HepG2 (cell line): ENCODE measurements around the gene TGFBR1. TPM values are rescaled to one million over a fixed set of nuclear protein-coding genes. Genes with fewer than 3 reads are reported as not detected.

Experiments
- ATAC-seq: fragments of 200-7000 bp; cut with Tn5 transposase; 3 replicates; pipeline ENCODE4 v1.9.1; 2020; ENCODE audit warnings: mild to moderate bottlenecking, moderate library complexity
- BruUV-seq: library from RNA; stranded (reverse); fragments of 400-500 nt; replicated peaks from 2 replicates; lab custom pipeline; 2021; lab: Mats Ljungman, UMichigan
- CTCF ChIA-PET: fragments of 300-600 bp; formaldehyde crosslinking; extraction: SDS; loops from one replicate; lab custom pipeline; 2021; ENCODE audit warnings: low total read pairs, inconsistent platforms, low intra/inter-chr PET ratio; lab: Yijun Ruan, JAX
- POLR2A ChIA-PET: fragments of 350-600 bp; sonication (Branson Sonifier 250); formaldehyde crosslinking; loops from one replicate; lab custom pipeline; 2020; ENCODE audit warnings: antibody characterized with exemption, inconsistent platforms; lab: Yijun Ruan, JAX
- DNase-seq: peaks from one replicate; pipeline ENCODE4 v3.0.0-alpha.2; 2015; ENCODE audit warnings: low spot score
- FAIRE-seq: peaks from 3 replicates; lab custom pipeline; 2011; peaks lifted over from hg19 to GRCh38; lab: Jason Lieb, UNC
- H2AFZ ChIP-seq: one replicate; pipeline ENCODE4 v1.6.1; 2011; ENCODE audit warnings: low read length, inconsistent platforms
- H3K27ac ChIP-seq: fragments of 300-600 bp; 3 replicates; pipeline ENCODE4 v1.8.0; 2011; ENCODE audit warnings: mixed run types, mild to moderate bottlenecking, mixed read lengths, low read length, inconsistent platforms; ENCODE audit not compliant: insufficient read depth; ENCODE audit errors: extremely low read length
- H3K27me3 ChIP-seq, 2 experiments: fragments of 200-600 bp in 1 of 2; 2 replicates in 1 of 2; 3 replicates in 1 of 2; pipeline versions ENCODE4 v1.6.0 to v1.8.0; 2011; ENCODE audit warnings: low read length in 2 of 2, mild to moderate bottlenecking in 2 of 2, moderate library complexity in 2 of 2, inconsistent platforms in 1 of 2; ENCODE audit not compliant: insufficient read depth in 2 of 2, control insufficient read depth in 1 of 2
- H3K36me3 ChIP-seq, 2 experiments: fragments of 200-600 bp in 1 of 2; replicated peaks in 1 of 2; 2 replicates in 1 of 2; 3 replicates in 1 of 2; pipeline versions ENCODE4 v1.5.1 to v1.8.0; 2011; ENCODE audit warnings: low read length in 2 of 2, inconsistent platforms in 1 of 2; ENCODE audit not compliant: insufficient read depth in 2 of 2, control insufficient read depth in 1 of 2
- H3K4me1 ChIP-seq: 2 replicates; pipeline ENCODE4 v1.5.1; 2012; ENCODE audit warnings: low read length, inconsistent platforms; ENCODE audit not compliant: insufficient read depth
- H3K4me2 ChIP-seq: 2 replicates; pipeline ENCODE4 v1.6.0; 2011; ENCODE audit warnings: low read depth, low read length, inconsistent platforms
- H3K4me3 ChIP-seq, 3 experiments: fragments of 200-600 bp in 1 of 3; sonication (generic), shearing (Covaris generic) in 1 of 3; replicated peaks in 1 of 3; 2 replicates each; pipeline ENCODE4 v1.5.1; 2011 to 2016; ENCODE audit warnings: low read length in 3 of 3, inconsistent platforms in 2 of 3, low read depth in 2 of 3, mild to moderate bottlenecking in 2 of 3, control low read depth in 1 of 3, mixed read lengths in 1 of 3; ENCODE audit not compliant: insufficient read depth in 1 of 3
- H3K79me2 ChIP-seq: one replicate; pipeline ENCODE4 v1.6.1; 2011; ENCODE audit warnings: low read length, inconsistent platforms; ENCODE audit not compliant: insufficient read depth
- H3K9ac ChIP-seq: 2 replicates; pipeline ENCODE4 v1.6.0; 2011; ENCODE audit warnings: mild to moderate bottlenecking, low read depth, low read length, inconsistent platforms; ENCODE audit not compliant: insufficient read depth
- H3K9me3 ChIP-seq: 2 replicates; pipeline ENCODE4 v1.5.1; 2012; ENCODE audit warnings: mild to moderate bottlenecking, low read length
- H4K20me1 ChIP-seq: 2 replicates; pipeline ENCODE4 v1.6.0; 2011; ENCODE audit warnings: inconsistent platforms, mild to moderate bottlenecking, low read length, moderate library complexity; ENCODE audit not compliant: insufficient read depth
- ARHGAP35 ChIP-seq: sonication (generic); formaldehyde crosslinking; IDR thresholded peaks from 2 replicates; pipeline ENCODE4 v1.9.0; 2022; ENCODE audit warnings: mild to moderate bottlenecking, inconsistent platforms, moderate library complexity, missing genetic modification reagents, borderline replicate concordance
- BORCS8-MEF2B ChIP-seq: sonication (generic); formaldehyde crosslinking; IDR thresholded peaks from 2 replicates; pipeline ENCODE4 v1.8.0; 2022; ENCODE audit warnings: mild to moderate bottlenecking, missing genetic modification reagents
- CREM ChIP-seq, 2 experiments: sonication (generic) in 1 of 2; formaldehyde crosslinking in 1 of 2; IDR thresholded peaks; 2 replicates each; pipeline versions ENCODE4 v1.4.0 to v1.6.1; 2016 to 2020; ENCODE audit warnings: antibody characterized with exemption in 1 of 2, mild to moderate bottlenecking in 1 of 2, missing genetic modification reagents in 1 of 2
- GABPA ChIP-seq, 2 experiments: IDR thresholded peaks; 2 replicates each; pipeline ENCODE4 v1.6.1; 2011 to 2016; ENCODE audit warnings: low read depth in 2 of 2, low read length in 1 of 2, missing biosample characterization in 1 of 2, missing genetic modification characterization in 1 of 2
- KDM6A ChIP-seq: IDR thresholded peaks from 2 replicates; pipeline ENCODE4 v1.6.1; 2016; ENCODE audit warnings: low read depth
- MAFF ChIP-seq: IDR thresholded peaks from 2 replicates; pipeline ENCODE4 v1.6.1; 2011; ENCODE audit warnings: low read depth, low read length, improper control_type of control experiment
- MAZ ChIP-seq, 2 experiments: sonication (generic) in 1 of 2; formaldehyde crosslinking in 1 of 2; IDR thresholded peaks; 2 replicates each; pipeline versions ENCODE4 v1.5.0 to v1.6.1; 2012 to 2020; ENCODE audit warnings: low read depth in 2 of 2, mild to moderate bottlenecking in 2 of 2, borderline replicate concordance in 1 of 2, improper control_type of control experiment in 1 of 2, low read length in 1 of 2, missing genetic modification reagents in 1 of 2, moderate library complexity in 1 of 2
- MIER3 ChIP-seq: IDR thresholded peaks from 2 replicates; pipeline ENCODE4 v1.6.1; 2016; ENCODE audit warnings: missing compliant biosample characterization, borderline replicate concordance
- NFKBIZ ChIP-seq: IDR thresholded peaks from 2 replicates; pipeline ENCODE4 v1.6.1; 2018; ENCODE audit warnings: missing genetic modification reagents, missing compliant biosample characterization
- RARG ChIP-seq: sonication (generic); formaldehyde crosslinking; IDR thresholded peaks from 2 replicates; pipeline ENCODE4 v1.4.0; 2020; ENCODE audit warnings: low read depth, mild to moderate bottlenecking, missing genetic modification reagents
- RELA ChIP-seq: sonication (generic); formaldehyde crosslinking; IDR thresholded peaks from 2 replicates; pipeline ENCODE4 v1.4.0; 2020; ENCODE audit warnings: missing genetic modification reagents
- ZNF501 ChIP-seq: sonication (generic); formaldehyde crosslinking; IDR thresholded peaks from 2 replicates; pipeline ENCODE4 v1.5.1; 2020; ENCODE audit warnings: mild to moderate bottlenecking, moderate library complexity, missing genetic modification reagents
- ZNF737 ChIP-seq: sonication (generic); formaldehyde crosslinking; IDR thresholded peaks from 2 replicates; pipeline ENCODE4 v1.5.0; 2020; ENCODE audit warnings: missing genetic modification reagents, mild to moderate bottlenecking, borderline replicate concordance
- WGBS: methylation state at CpG from one replicate; pipeline ENCODE4 v1.1.6; 2017; ENCODE audit warnings: low lambda C conversion rate; 5-methylcytosine and 5-hydroxymethylcytosine counted together
- in situ Hi-C: cut with HindIII; loops from 2 replicates; pipeline ENCODE4 v1.10.0; 2017; ENCODE audit warnings: low pct_unique_long_range_greater_than_20kb; ENCODE audit not compliant: extremely low pct_ligation_motif_present
- intact Hi-C: fragments of 100-400 bp; cut with micrococcal nuclease; formaldehyde crosslinking; loops from one replicate; pipeline ENCODE4 v1.10.0; 2022; ENCODE audit not compliant: unreplicated experiment
- polyA plus RNA-seq, 8 experiments: library from polyadenylated mRNA; depleted of rRNA in 3 of 8; stranded (reverse) in 7 of 8; unstranded in 1 of 8; fragments of >200 nt; fragmentation: Illumina TruSeq in 4 of 8; extraction: Trizol in 4 of 8; gene quantifications; 2 replicates each; pipeline versions ENCODE4 v1.2.1 to v1.2.3, GENCODE V29; 2011 to 2016; ENCODE audit warnings: low read depth in 4 of 8, missing spikeins in 1 of 8, mixed read lengths in 1 of 8; ENCODE audit not compliant: insufficient read depth in 1 of 8
- total RNA-seq, 5 experiments: library from RNA; depleted of rRNA; stranded (reverse); fragments of >200 nt; fragmentation: Illumina TruSeq; extraction: Trizol; gene quantifications; 2 replicates each; pipeline ENCODE4 v1.2.3, GENCODE V29; 2016; ENCODE audit warnings: low read depth in 1 of 5
- TF ChIP-seq, protein P1 (sequence below): IDR thresholded peaks from 2 replicates; pipeline ENCODE4 v1.6.1; 2016; ENCODE audit warnings: low read depth
- TF ChIP-seq, protein P2 (sequence below): sonication (generic); formaldehyde crosslinking; conservative IDR thresholded peaks from 2 replicates; pipeline ENCODE4 v1.8.0; 2022; ENCODE audit warnings: low read depth, missing genetic modification reagents
- TF ChIP-seq, protein P3 (sequence below): sonication (generic); formaldehyde crosslinking; IDR thresholded peaks from 2 replicates; pipeline ENCODE4 v1.5.0; 2020; ENCODE audit warnings: mild to moderate bottlenecking, missing genetic modification reagents
- TF ChIP-seq, protein P4 (sequence below): sonication (generic); formaldehyde crosslinking; IDR thresholded peaks from 2 replicates; pipeline ENCODE4 v1.8.1; 2023; ENCODE audit warnings: missing genetic modification reagents, mild to moderate bottlenecking, borderline replicate concordance
- TF ChIP-seq, protein P5 (sequence below): sonication (generic); formaldehyde crosslinking; IDR thresholded peaks from 2 replicates; pipeline ENCODE4 v1.4.0; 2020; ENCODE audit warnings: missing genetic modification reagents

The TGFBR1 gene
- total and polyA plus RNA-seq, 2 of the 13 experiments (the other 11 are each of a cell fraction or from before 2014, with no cell fraction given) = 16.8 to 23.9 TPM

DNA sequence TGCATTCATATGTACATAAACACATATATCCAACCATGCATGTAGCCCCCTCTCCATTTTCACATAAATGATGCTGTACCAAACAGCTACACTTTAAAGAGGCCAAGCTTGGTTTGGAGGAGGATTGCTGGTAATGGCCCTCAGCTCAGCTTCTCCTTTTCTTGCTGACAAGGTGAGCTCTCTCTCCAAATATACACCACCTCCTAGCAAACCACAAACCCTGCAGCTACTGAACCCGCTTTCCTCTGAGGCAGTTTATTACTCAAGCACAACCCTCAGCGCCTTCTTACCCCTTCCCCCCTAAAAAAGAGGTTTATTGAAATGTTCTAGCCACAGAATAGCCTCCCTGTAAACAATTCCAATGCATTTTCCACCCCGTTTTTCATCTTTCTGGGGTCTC is 62.8 kb downstream of the TGFBR1 start:
- H3K79me2 ChIP-seq = no peaks in the 10 kb centered on the region
- H2AFZ ChIP-seq = no peak overlapping the region
- H3K27me3 ChIP-seq = peaks cover 5 to 6% of the 10 kb centered on the region in 2 experiments; a peak in 3 of 5 replicates
- 33% methylated on average over 3 of the region's 3 CpGs for WGBS
- H3K4me2 ChIP-seq = no peak overlapping the region
- peaks cover 34% of the 10 kb centered on the region for H3K4me1 ChIP-seq
- no peaks in the 10 kb centered on the region for H3K9me3 ChIP-seq
- DNase-seq (no peak), ATAC-seq (no peak), FAIRE-seq (no peak)
- no peaks in the 10 kb centered on the region for H3K36me3 ChIP-seq
- H3K4me3 ChIP-seq = no peak overlapping the region
- BruUV-seq = no TSS peak
- intact Hi-C loops = no loop called here
- ChIA-PET POLR2A (no interaction called here), CTCF (no interaction called here)
- H3K27ac ChIP-seq = no peak overlapping the region
- H4K20me1 ChIP-seq = no peaks in the 10 kb centered on the region
- H3K9ac ChIP-seq = no peak overlapping the region
- in situ Hi-C loops = loop anchor here (25.0 kb wide), 1 partner anchor 1420 kb away; the partner anchor contains the start of gene CAVIN4
- TF ChIP-seq, protein P1, sequence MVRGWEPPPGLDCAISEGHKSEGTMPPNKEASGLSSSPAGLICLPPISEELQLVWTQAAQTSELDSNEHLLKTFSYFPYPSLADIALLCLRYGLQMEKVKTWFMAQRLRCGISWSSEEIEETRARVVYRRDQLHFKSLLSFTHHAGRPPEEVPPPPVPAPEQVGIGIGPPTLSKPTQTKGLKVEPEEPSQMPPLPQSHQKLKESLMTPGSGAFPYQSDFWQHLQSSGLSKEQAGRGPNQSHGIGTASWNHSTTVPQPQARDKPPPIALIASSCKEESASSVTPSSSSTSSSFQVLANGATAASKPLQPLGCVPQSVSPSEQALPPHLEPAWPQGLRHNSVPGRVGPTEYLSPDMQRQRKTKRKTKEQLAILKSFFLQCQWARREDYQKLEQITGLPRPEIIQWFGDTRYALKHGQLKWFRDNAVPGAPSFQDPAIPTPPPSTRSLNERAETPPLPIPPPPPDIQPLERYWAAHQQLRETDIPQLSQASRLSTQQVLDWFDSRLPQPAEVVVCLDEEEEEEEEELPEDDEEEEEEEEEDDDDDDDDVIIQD = no peak
- no peak for TF ChIP-seq RARG (CRISPR knock-in tag)
- TF ChIP-seq BORCS8-MEF2B (CRISPR knock-in tag) = no peak
- TF ChIP-seq, protein P2, sequence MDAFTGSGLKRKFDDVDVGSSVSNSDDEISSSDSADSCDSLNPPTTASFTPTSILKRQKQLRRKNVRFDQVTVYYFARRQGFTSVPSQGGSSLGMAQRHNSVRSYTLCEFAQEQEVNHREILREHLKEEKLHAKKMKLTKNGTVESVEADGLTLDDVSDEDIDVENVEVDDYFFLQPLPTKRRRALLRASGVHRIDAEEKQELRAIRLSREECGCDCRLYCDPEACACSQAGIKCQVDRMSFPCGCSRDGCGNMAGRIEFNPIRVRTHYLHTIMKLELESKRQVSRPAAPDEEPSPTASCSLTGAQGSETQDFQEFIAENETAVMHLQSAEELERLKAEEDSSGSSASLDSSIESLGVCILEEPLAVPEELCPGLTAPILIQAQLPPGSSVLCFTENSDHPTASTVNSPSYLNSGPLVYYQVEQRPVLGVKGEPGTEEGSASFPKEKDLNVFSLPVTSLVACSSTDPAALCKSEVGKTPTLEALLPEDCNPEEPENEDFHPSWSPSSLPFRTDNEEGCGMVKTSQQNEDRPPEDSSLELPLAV = no peak
- TF ChIP-seq, protein P3, sequence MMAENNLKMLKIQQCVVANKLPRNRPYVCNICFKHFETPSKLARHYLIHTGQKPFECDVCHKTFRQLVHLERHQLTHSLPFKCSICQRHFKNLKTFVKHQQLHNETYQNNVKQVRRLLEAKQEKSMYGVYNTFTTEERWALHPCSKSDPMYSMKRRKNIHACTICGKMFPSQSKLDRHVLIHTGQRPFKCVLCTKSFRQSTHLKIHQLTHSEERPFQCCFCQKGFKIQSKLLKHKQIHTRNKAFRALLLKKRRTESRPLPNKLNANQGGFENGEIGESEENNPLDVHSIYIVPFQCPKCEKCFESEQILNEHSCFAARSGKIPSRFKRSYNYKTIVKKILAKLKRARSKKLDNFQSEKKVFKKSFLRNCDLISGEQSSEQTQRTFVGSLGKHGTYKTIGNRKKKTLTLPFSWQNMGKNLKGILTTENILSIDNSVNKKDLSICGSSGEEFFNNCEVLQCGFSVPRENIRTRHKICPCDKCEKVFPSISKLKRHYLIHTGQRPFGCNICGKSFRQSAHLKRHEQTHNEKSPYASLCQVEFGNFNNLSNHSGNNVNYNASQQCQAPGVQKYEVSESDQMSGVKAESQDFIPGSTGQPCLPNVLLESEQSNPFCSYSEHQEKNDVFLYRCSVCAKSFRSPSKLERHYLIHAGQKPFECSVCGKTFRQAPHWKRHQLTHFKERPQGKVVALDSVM (CRISPR knock-in tag) = no peak
- TF ChIP-seq, protein P4, sequence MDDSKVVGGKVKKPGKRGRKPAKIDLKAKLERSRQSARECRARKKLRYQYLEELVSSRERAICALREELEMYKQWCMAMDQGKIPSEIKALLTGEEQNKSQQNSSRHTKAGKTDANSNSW (CRISPR knock-in tag) = no peak
- TF ChIP-seq ZNF737 (CRISPR knock-in tag) = no peak
- TF ChIP-seq MIER3 (CRISPR knock-in tag) = no peak
- no peak for TF ChIP-seq NFKBIZ (CRISPR knock-in tag)
- TF ChIP-seq, protein P5, sequence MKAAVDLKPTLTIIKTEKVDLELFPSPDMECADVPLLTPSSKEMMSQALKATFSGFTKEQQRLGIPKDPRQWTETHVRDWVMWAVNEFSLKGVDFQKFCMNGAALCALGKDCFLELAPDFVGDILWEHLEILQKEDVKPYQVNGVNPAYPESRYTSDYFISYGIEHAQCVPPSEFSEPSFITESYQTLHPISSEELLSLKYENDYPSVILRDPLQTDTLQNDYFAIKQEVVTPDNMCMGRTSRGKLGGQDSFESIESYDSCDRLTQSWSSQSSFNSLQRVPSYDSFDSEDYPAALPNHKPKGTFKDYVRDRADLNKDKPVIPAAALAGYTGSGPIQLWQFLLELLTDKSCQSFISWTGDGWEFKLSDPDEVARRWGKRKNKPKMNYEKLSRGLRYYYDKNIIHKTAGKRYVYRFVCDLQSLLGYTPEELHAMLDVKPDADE (CRISPR knock-in tag) = no peak
- TF ChIP-seq ZNF501 (CRISPR knock-in tag) = no peak
- TF ChIP-seq ARHGAP35 (CRISPR knock-in tag) = no peak
- no peak for TF ChIP-seq GABPA (IDR thresholded peaks at IDR 0.05; ENCODE audit: low read depth, low read length)
- no peak for TF ChIP-seq GABPA (CRISPR knock-in tag; IDR thresholded peaks at IDR 0.05; ENCODE audit: low read depth)
- TF ChIP-seq CREM (IDR thresholded peaks at IDR 0.05) = no peak
- TF ChIP-seq CREM (CRISPR knock-in tag; IDR thresholded peaks at IDR 0.05) = no peak
- TF ChIP-seq RELA (CRISPR knock-in tag) = no peak
- TF ChIP-seq MAZ (IDR thresholded peaks at IDR 0.05; ENCODE audit: borderline replicate concordance, low read depth, low read length) = no peak
- no peak for TF ChIP-seq MAZ (CRISPR knock-in tag; IDR thresholded peaks at IDR 0.05; ENCODE audit: low read depth)
- TF ChIP-seq KDM6A (CRISPR knock-in tag) = no peak
- no peak for TF ChIP-seq MAFF
